GM12878 (cell line): ENCODE results near the gene LRRC56. TPM values are rescaled to one million over a fixed set of nuclear protein-coding genes. Genes with fewer than 3 reads are reported as not detected.

Source experiments
- ATAC-seq: fragments of 200-7000 bp; cut with Tn5 transposase; 3 replicates; pipeline ENCODE4 v1.9.1; 2020; ENCODE audit warnings: mild to moderate bottlenecking, moderate library complexity
- BruUV-seq: library from RNA; stranded (reverse); fragments of 400-500 nt; replicated peaks from 2 replicates; lab custom pipeline; 2021; lab: Mats Ljungman, UMichigan
- CTCF ChIA-PET: fragments of 300-600 bp; sonication (Branson Sonifier 250); formaldehyde crosslinking; extraction: SDS; loops from one replicate; lab custom pipeline; 2021; ENCODE audit warnings: inconsistent platforms; lab: Yijun Ruan, JAX
- POLR2A ChIA-PET: fragments of 350-600 bp; formaldehyde crosslinking; extraction: SDS; loops from one replicate; lab custom pipeline; 2021; ENCODE audit warnings: inconsistent platforms; lab: Charles Lee
- RAD21 ChIA-PET: fragments of 300-600 bp; sonication (Branson Sonifier 250); formaldehyde crosslinking; loops from one replicate; lab custom pipeline; 2023; ENCODE audit warnings: antibody characterized with exemption; ENCODE audit not compliant: unreplicated experiment; lab: Charles Lee
- SMC1A ChIA-PET: fragments of 300-600 bp; sonication (Branson Sonifier 250); formaldehyde crosslinking; loops from one replicate; lab custom pipeline; 2023; ENCODE audit not compliant: unreplicated experiment, uncharacterized antibody; lab: Charles Lee
- DNase-seq: peaks from one replicate; pipeline ENCODE4 v3.0.0-alpha.2; 2011; ENCODE audit warnings: low read depth, low spot score
- FAIRE-seq: peaks from 3 replicates; lab custom pipeline; 2011; peaks lifted over from hg19 to GRCh38; lab: Jason Lieb, UNC
- H2AFZ ChIP-seq: 2 replicates; pipeline ENCODE4 v1.6.0; 2011; ENCODE audit warnings: low read depth, low read length, control low read depth; ENCODE audit not compliant: control insufficient read depth
- H3K27ac ChIP-seq: 2 replicates; pipeline ENCODE4 v1.5.1; 2011; ENCODE audit warnings: control low read depth; ENCODE audit not compliant: control insufficient read depth, insufficient read depth
- H3K27me3 ChIP-seq, 2 experiments: replicated peaks in 1 of 2; 2 replicates each; pipeline versions ENCODE4 v1.6.0 to v1.6.1; 2011; ENCODE audit warnings: low read length in 1 of 2; ENCODE audit not compliant: control insufficient read depth in 2 of 2, insufficient read depth in 2 of 2
- H3K36me3 ChIP-seq, 2 experiments: 2 replicates each; pipeline ENCODE4 v1.5.1; 2011; ENCODE audit warnings: low read length in 1 of 2; ENCODE audit not compliant: control insufficient read depth in 2 of 2, insufficient read depth in 2 of 2
- H3K4me1 ChIP-seq: 2 replicates; pipeline ENCODE4 v1.6.1; 2011; ENCODE audit warnings: mild to moderate bottlenecking, low read length, moderate library complexity, mixed read lengths; ENCODE audit not compliant: control insufficient read depth, insufficient read depth
- H3K4me2 ChIP-seq: 2 replicates; pipeline ENCODE4 v1.6.0; 2011; ENCODE audit warnings: control low read depth; ENCODE audit not compliant: control insufficient read depth, insufficient read depth
- H3K4me3 ChIP-seq: fragments of 200-600 bp; sonication (generic); 2 replicates; pipeline ENCODE4 v1.5.1; 2016
- H3K79me2 ChIP-seq: 2 replicates; pipeline ENCODE4 v1.6.0; 2011; ENCODE audit warnings: low read length; ENCODE audit not compliant: control insufficient read depth, insufficient read depth
- H3K9ac ChIP-seq: 2 replicates; pipeline ENCODE4 v1.8.0; 2011; ENCODE audit warnings: low read length, control low read depth, mixed read lengths; ENCODE audit not compliant: control insufficient read depth, insufficient read depth
- H3K9me3 ChIP-seq: replicated peaks from 3 replicates; pipeline ENCODE4 v1.5.1; 2011; ENCODE audit warnings: mild to moderate bottlenecking, low read length; ENCODE audit not compliant: control insufficient read depth, insufficient read depth
- H4K20me1 ChIP-seq: 2 replicates; pipeline ENCODE4 v1.6.0; 2011; ENCODE audit not compliant: control insufficient read depth, insufficient read depth
- MXI1 ChIP-seq: fragments of 150-350 bp; IDR thresholded peaks from 2 replicates; pipeline ENCODE4 v1.6.1; 2011; ENCODE audit warnings: low read depth, mild to moderate bottlenecking, inconsistent platforms, low read length, improper control_type of control experiment
- RAD51 ChIP-seq: fragments of 450-650 bp; IDR thresholded peaks from 2 replicates; pipeline ENCODE4 v1.6.1; 2016; ENCODE audit warnings: moderate library complexity, mild to moderate bottlenecking, inconsistent platforms
- WRNIP1 ChIP-seq: IDR thresholded peaks from 2 replicates; pipeline ENCODE4 v1.6.1; 2011; ENCODE audit warnings: low read depth, low read length, improper control_type of control experiment, borderline replicate concordance
- ZBED1 ChIP-seq: IDR thresholded peaks from 2 replicates; pipeline ENCODE4 v1.6.1; 2016; ENCODE audit warnings: borderline replicate concordance
- ZSCAN29 ChIP-seq: fragments of 450-650 bp; IDR thresholded peaks from 2 replicates; pipeline ENCODE4 v1.6.1; 2017; ENCODE audit warnings: mild to moderate bottlenecking, moderate library complexity
- WGBS: methylation state at CpG from one replicate; pipeline ENCODE4 v1.1.6; 2016; ENCODE audit warnings: low lambda C conversion rate; ENCODE audit not compliant: insufficient replicate concordance, insufficient coverage; ENCODE audit errors: missing lambda C conversion rate; 5-methylcytosine and 5-hydroxymethylcytosine counted together
- in situ Hi-C: fragments of 300-500 bp; cut with MboI; formaldehyde crosslinking; loops from 9 replicates; pipeline ENCODE4 v1.14.3; 2018; ENCODE audit warnings: mixed read lengths
- intact Hi-C: fragments of 100-400 bp; cut with micrococcal nuclease; formaldehyde crosslinking; loops from one replicate; pipeline ENCODE4 v1.14.2; 2022; ENCODE audit not compliant: unreplicated experiment
- polyA plus RNA-seq, 11 experiments: library from polyadenylated mRNA; depleted of rRNA in 4 of 11; unstranded in 6 of 11; stranded (reverse) in 5 of 11; fragments of >200 nt; fragmentation: Nextera tagmentation in 4 of 11; fragmentation: Illumina TruSeq in 1 of 11; extraction: Ambion mirVana in 4 of 11; extraction: Trizol in 1 of 11; gene quantifications; 1 replicate in 1 of 11; 2 replicates in 10 of 11; pipeline versions ENCODE4 v1.2.1 to v1.2.3, GENCODE V29; 2011 to 2016; ENCODE audit warnings: inconsistent platforms in 2 of 11, missing spikeins in 2 of 11, low read depth in 1 of 11
- total RNA-seq, 4 experiments: library from RNA; depleted of rRNA in 3 of 4; stranded (reverse); fragments of >200 nt in 3 of 4; fragmentation: Illumina TruSeq in 1 of 4; extraction: Trizol in 1 of 4; gene quantifications; 2 replicates each; pipeline versions ENCODE4 v1.2.1 to v1.2.3, GENCODE V29; 2013 to 2021

The LRRC56 gene
- total and polyA plus RNA-seq, 10 of the 15 experiments (the other 5 are each of a cell fraction or from before 2014, with no cell fraction given): 0.02 to 1.9 (median 0.75) TPM; not detected in 1

GRCh38 chr11:578276-579035, 41.1 kb downstream of the LRRC56 start:
- BruUV-seq: no TSS peak
- intact Hi-C loops (no loop called here), in situ Hi-C loops (no loop called here)
- ChIA-PET CTCF (no interaction called here), SMC1A (interaction anchor here (0.7 kb wide), 1 partner anchor 351 kb away, joined by 3 read pairs; no protein-coding TSS in a partner anchor), RAD21 (no interaction called here), POLR2A (interaction anchor here (1.5 kb wide), 1 partner anchor 18 kb away, joined by 4 read pairs; no protein-coding TSS in a partner anchor)
- ATAC-seq (no peak), DNase-seq (no peak), FAIRE-seq (no peak)
- Histone ChIP-seq H4K20me1 (peaks cover 28% of the 10 kb centered on the region), H3K79me2 (peaks cover 53% of the 10 kb centered on the region), H3K4me2 (peak overlapping the region; percentile 62), H3K4me3 (peak overlapping the region; percentile 85), H3K36me3 (peaks cover 5 to 6% of the 10 kb centered on the region in 2 experiments), H3K4me1 (peaks cover 16% of the 10 kb centered on the region), H3K9me3 (no peaks in the 10 kb centered on the region), H3K9ac (peak overlapping the region; percentile 97), H3K27ac (no peak overlapping the region), H3K27me3 (peaks cover 0 to 3% of the 10 kb centered on the region in 2 experiments; a peak in 2 of 4 replicates), H2AFZ (no peak overlapping the region)
- TF ChIP-seq WRNIP1: no peak
- TF ChIP-seq ZBED1: no peak
- TF ChIP-seq RAD51: no peak
- TF ChIP-seq ZSCAN29: no peak
- TF ChIP-seq MXI1: no peak
- WGBS: 77% methylated on average over 21 of the region's 21 CpGs
